Measurements from ENCODE around the gene GOLGA6L25. TPM values are rescaled to one million over a fixed set of nuclear protein-coding genes. Genes with fewer than 3 reads are reported as not detected.

The GOLGA6L25 gene
- total RNA-seq, 5 donors from 2014 or later (not counting 1 experiment from before 2014, with no cell fraction given), result not detected

Other genes starting within 250 kb of the GOLGA6L25 start
- gene HERC2, start 231.4 kb upstream of the GOLGA6L25 start, total RNA-seq, result 10 to 100 TPM; 46.4 to 65.5 (median 55.4) TPM
- not detected for gene GOLGA6L24, start 195.5 kb upstream of the GOLGA6L25 start, total RNA-seq
- under 1 TPM in 1 of 5 donors, not detected in 4; 0.82 TPM for gene GOLGA8F, start 174.9 kb upstream of the GOLGA6L25 start, total RNA-seq
- gene GOLGA8G, start 20.6 kb upstream of the GOLGA6L25 start, total RNA-seq, result under 1 TPM in 3 of 5 donors, not detected in 2; 0.03 to 0.46 (median 0.12) TPM
- gene GOLGA8M, start 158.9 kb downstream of the GOLGA6L25 start, total RNA-seq, result 1 to 10 TPM; 1.6 to 4.6 (median 2.2) TPM

Data from T-cell (primary cell).